ENCODE results near the gene BTN2A1.

GRCh38 chr6:26484161-26484560, 26.4 kb downstream of the BTN2A1 start:
- no peak for TF ChIP-seq POLR2AphosphoS5 (IDR thresholded peaks at IDR 0.05)
- no peak for TF ChIP-seq CTCF (IDR thresholded peaks at IDR 0.05)
